OCI-LY7 (cell line): ENCODE results near the gene GGT6. TPM values are rescaled to one million over a fixed set of nuclear protein-coding genes. Genes with fewer than 3 reads are reported as not detected.

Experiments
- BruUV-seq: library from RNA; stranded (reverse); fragments of 400-500 nt; replicated peaks from 2 replicates; lab custom pipeline; 2021; lab: Mats Ljungman, UMichigan
- CTCF ChIA-PET: fragments of 300-600 bp; sonication (Branson Sonifier 250); formaldehyde crosslinking; loops from one replicate; lab custom pipeline; 2022; ENCODE audit warnings: antibody characterized with exemption; ENCODE audit not compliant: unreplicated experiment; lab: Charles Lee
- POLR2A ChIA-PET: fragments of 300-600 bp; sonication (Branson Sonifier 250); formaldehyde crosslinking; loops from one replicate; lab custom pipeline; 2022; ENCODE audit warnings: antibody characterized with exemption; lab: Charles Lee
- DNase-seq: peaks from one replicate; pipeline ENCODE4 v3.0.0-alpha.2; 2015; ENCODE audit warnings: low spot score
- H2AFZ ChIP-seq: fragments of 200-600 bp; sonication (generic), shearing (Covaris generic); 2 replicates; pipeline ENCODE4 v1.6.1; 2014; ENCODE audit warnings: mild to moderate bottlenecking, antibody characterized with exemption, low read length, moderate library complexity
- H3K27ac ChIP-seq: fragments of 200-600 bp; sonication (generic); 2 replicates; pipeline ENCODE4 v1.5.1; 2014; ENCODE audit warnings: mixed run types, low read depth, mild to moderate bottlenecking, moderate library complexity, low read length, inconsistent platforms; ENCODE audit not compliant: poor library complexity, severe bottlenecking
- H3K36me3 ChIP-seq: fragments of 200-600 bp; sonication (generic); 2 replicates; pipeline ENCODE4 v1.6.1; 2014; ENCODE audit warnings: mild to moderate bottlenecking, antibody characterized with exemption, low read length, moderate library complexity, mixed read lengths; ENCODE audit not compliant: insufficient read depth
- H3K4me1 ChIP-seq: fragments of 200-600 bp; sonication (generic); 2 replicates; pipeline ENCODE4 v1.5.1; 2014; ENCODE audit warnings: mild to moderate bottlenecking, low read length; ENCODE audit not compliant: insufficient read depth, poor library complexity, severe bottlenecking
- H3K4me2 ChIP-seq: fragments of 200-600 bp; sonication (generic); 2 replicates; pipeline ENCODE4 v1.6.1; 2014; ENCODE audit warnings: mild to moderate bottlenecking, low read length
- H3K4me3 ChIP-seq: fragments of 200-600 bp; sonication (generic); 2 replicates; pipeline ENCODE4 v1.5.1; 2014; ENCODE audit warnings: mild to moderate bottlenecking, low read depth, low read length; ENCODE audit not compliant: poor library complexity, severe bottlenecking
- H3K79me2 ChIP-seq: fragments of 200-600 bp; sonication (generic); 2 replicates; pipeline ENCODE4 v1.6.1; 2016; ENCODE audit warnings: low read depth, mild to moderate bottlenecking, low read length, moderate library complexity, mixed read lengths; ENCODE audit not compliant: insufficient read depth
- H3K9me2 ChIP-seq: fragments of 200-600 bp; sonication (generic); 2 replicates; pipeline ENCODE4 v1.6.1; 2016; ENCODE audit warnings: mild to moderate bottlenecking, low read length, mixed read lengths; ENCODE audit not compliant: insufficient read depth
- H3K9me3 ChIP-seq: fragments of 200-600 bp; sonication (generic); 2 replicates; pipeline ENCODE4 v1.6.1; 2014; ENCODE audit warnings: mild to moderate bottlenecking, mixed run types, low read length, mixed read lengths
- H4K20me1 ChIP-seq: fragments of 200-600 bp; sonication (generic); 2 replicates; pipeline ENCODE4 v1.6.1; 2014; ENCODE audit warnings: mild to moderate bottlenecking, antibody characterized with exemption, low read length, moderate library complexity, mixed read lengths; ENCODE audit not compliant: insufficient read depth
- EZH2phosphoT487 ChIP-seq: fragments of 200-600 bp; sonication (generic); IDR thresholded peaks from 2 replicates; pipeline ENCODE4 v1.6.1; 2018; ENCODE audit warnings: low read depth, borderline replicate concordance, mild to moderate bottlenecking, mixed run types, antibody characterized with exemption, low read length, moderate library complexity, mixed read lengths
- intact Hi-C: fragments of 100-400 bp; cut with micrococcal nuclease; formaldehyde crosslinking; loops from one replicate; pipeline ENCODE4 v1.10.0; 2022; ENCODE audit not compliant: unreplicated experiment
- total RNA-seq, 2 experiments: library from RNA; depleted of rRNA in 1 of 2; stranded (reverse); fragments of >200 nt in 1 of 2; shearing (Covaris generic) in 1 of 2; gene quantifications; 2 replicates each; pipeline ENCODE4 v1.2.3, GENCODE V29; 2014 to 2022
- TF ChIP-seq, protein P1 (sequence below): fragments of 200-600 bp; sonication (generic); conservative IDR thresholded peaks from 2 replicates; pipeline ENCODE4 v1.5.1; 2014; ENCODE audit warnings: mild to moderate bottlenecking, antibody characterized with exemption, low read length, moderate library complexity, mixed read lengths

Gene GGT6
- total RNA-seq, 2 experiments from 2014 or later, result not detected

DNA sequence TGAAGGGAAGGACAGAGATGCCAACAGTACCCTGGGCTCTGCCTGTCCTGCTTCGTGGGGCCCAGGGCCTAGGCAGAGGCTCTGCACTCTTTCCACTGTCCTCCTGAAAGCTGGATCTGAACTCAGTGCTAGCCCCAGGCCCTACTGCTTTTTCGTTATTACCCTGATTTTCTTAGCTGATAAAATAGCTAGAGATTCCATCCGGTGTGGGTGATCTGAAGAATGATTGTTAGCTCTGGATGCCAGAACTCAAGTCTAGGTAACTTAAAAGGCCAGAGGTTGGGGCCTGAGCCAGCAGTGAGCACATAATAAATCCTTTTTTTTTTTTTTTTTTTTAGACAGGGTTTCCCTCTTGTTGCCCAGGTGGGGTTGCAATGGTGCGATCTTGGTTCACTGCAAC lies 3.4 kb downstream of the GGT6 start:
- H3K27ac ChIP-seq, result no peak overlapping the region
- no TSS peak for BruUV-seq
- H4K20me1 ChIP-seq, result no peaks in the 10 kb centered on the region
- ChIA-PET POLR2A (interaction anchor here (0.6 to 0.7 kb wide), 3 partner anchors 98 to 392 kb away, joined by 3 to 8 read pairs (median 3); no protein-coding TSS in a partner anchor), CTCF (interaction anchor here (0.6 to 1.3 kb wide), 3 partner anchors 9 to 136 kb away, joined by 3 to 6 read pairs (median 3); no protein-coding TSS in a partner anchor)
- no peaks in the 10 kb centered on the region for H3K9me2 ChIP-seq
- no peak overlapping the region for H3K4me3 ChIP-seq
- intact Hi-C loops, result loop anchor here (5.0 kb wide), 1 partner anchor 415 kb away; the partner anchor contains the start of genes CYB5D2 and ZZEF1
- H3K79me2 ChIP-seq, result peaks cover 28% of the 10 kb centered on the region
- H3K4me2 ChIP-seq, result no peak overlapping the region
- TF ChIP-seq EZH2phosphoT487, result no peak
- TF ChIP-seq, protein P1, sequence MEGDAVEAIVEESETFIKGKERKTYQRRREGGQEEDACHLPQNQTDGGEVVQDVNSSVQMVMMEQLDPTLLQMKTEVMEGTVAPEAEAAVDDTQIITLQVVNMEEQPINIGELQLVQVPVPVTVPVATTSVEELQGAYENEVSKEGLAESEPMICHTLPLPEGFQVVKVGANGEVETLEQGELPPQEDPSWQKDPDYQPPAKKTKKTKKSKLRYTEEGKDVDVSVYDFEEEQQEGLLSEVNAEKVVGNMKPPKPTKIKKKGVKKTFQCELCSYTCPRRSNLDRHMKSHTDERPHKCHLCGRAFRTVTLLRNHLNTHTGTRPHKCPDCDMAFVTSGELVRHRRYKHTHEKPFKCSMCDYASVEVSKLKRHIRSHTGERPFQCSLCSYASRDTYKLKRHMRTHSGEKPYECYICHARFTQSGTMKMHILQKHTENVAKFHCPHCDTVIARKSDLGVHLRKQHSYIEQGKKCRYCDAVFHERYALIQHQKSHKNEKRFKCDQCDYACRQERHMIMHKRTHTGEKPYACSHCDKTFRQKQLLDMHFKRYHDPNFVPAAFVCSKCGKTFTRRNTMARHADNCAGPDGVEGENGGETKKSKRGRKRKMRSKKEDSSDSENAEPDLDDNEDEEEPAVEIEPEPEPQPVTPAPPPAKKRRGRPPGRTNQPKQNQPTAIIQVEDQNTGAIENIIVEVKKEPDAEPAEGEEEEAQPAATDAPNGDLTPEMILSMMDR, result no peak
- H3K9me3 ChIP-seq, result no peaks in the 10 kb centered on the region
- peaks cover 39% of the 10 kb centered on the region for H3K4me1 ChIP-seq
- no peak overlapping the region for H2AFZ ChIP-seq
- DNase-seq, result no peak
- peaks cover 30% of the 10 kb centered on the region for H3K36me3 ChIP-seq

DNA sequence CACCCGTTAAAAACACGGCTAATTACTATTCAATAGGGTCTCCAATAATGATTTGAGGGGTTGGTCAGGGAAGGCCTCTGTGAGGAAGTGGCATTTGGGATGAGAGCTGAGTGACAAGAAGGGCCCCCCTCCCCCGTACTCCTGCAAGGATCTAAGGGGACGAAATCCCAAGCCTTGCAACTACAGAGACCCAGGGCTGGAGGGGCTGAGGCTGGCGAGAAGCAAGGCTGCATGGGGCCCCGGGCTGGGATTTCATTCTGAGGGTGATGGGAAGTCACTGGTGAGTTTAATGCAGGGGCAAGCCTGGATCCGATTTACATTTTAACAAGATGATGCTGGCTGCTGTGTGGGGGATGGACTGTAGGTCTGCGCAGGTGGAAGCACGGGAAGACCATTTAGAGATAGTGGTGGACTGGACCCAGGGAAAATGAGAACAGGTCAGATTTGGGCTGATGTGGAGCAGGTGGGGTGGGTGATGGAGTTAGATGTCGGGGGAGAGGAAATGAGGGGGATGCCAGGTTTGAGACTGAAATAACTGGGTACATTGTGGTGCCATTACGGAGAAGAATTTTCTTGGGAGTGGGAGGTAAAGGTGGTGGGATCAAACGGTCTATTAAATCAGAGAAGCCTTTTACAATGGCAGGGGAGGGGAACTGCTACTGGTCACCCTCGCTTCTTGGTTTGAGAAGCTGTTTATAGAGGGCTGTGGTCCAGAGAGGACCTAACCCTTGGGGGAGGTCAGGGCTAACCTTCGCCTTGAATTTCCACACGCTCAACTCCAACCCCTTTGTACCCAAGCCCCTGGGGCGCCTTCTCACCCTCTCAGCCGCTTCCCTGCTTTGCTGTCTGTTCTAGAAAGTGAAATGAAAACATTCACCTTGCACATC lies 4.3 kb downstream of the GGT6 start:
- no peaks in the 10 kb centered on the region for H3K9me3 ChIP-seq
- intact Hi-C loops, result loop anchor here (2.0 to 5.0 kb wide), 3 partner anchors 33 to 414 kb away; partner anchors contain the start of genes CYB5D2 and ZZEF1
- peak overlapping the region; percentile 96 for H3K4me3 ChIP-seq
- peaks cover 32% of the 10 kb centered on the region for H3K4me1 ChIP-seq
- peak; percentile 27 for DNase-seq
- no peaks in the 10 kb centered on the region for H3K9me2 ChIP-seq
- H3K36me3 ChIP-seq, result peaks cover 39% of the 10 kb centered on the region
- BruUV-seq, result TSS peak; percentile 98
- H3K27ac ChIP-seq, result peak overlapping the region; percentile 68
- ChIA-PET POLR2A (interaction anchor here (0.6 to 1.1 kb wide), 4 partner anchors 8 to 150 kb away, joined by 3 to 4 read pairs (median 4); no protein-coding TSS in a partner anchor), CTCF (interaction anchor here (1.1 to 1.3 kb wide), 2 partner anchors 11 to 135 kb away, joined by 3 to 6 read pairs; no protein-coding TSS in a partner anchor)
- TF ChIP-seq EZH2phosphoT487, result no peak
- TF ChIP-seq, protein P1, result no peak
- H2AFZ ChIP-seq, result peak overlapping the region; percentile 72; the same call in 1 of the 2 replicates
- H3K79me2 ChIP-seq, result peaks cover 28% of the 10 kb centered on the region
- H3K4me2 ChIP-seq, result peak overlapping the region; percentile 84
- no peaks in the 10 kb centered on the region for H4K20me1 ChIP-seq
